ENCODE results near the gene LEKR1.
"Not testable (repeated sequence)": the region's sequence is repeated elsewhere in the genome, so short reads cannot be mapped to it uniquely, and the experiment has no call there.

GRCh38 chr3:156910831-156911230 is 84.7 kb downstream of the LEKR1 start:
- not testable (repeated sequence) for TF ChIP-seq ZFX (IDR thresholded peaks at IDR 0.05; ENCODE audit: borderline replicate concordance); CTCF (IDR thresholded peaks at IDR 0.05)

All from 22Rv1 (cell line).